Measurements from ENCODE around the gene IGSF3.
A peak's percentile ranks its signal among the peaks of the same experiment; 100 is the strongest.

Gene IGSF3

GRCh38 chr1:116546354-116546977 lies 121.1 kb downstream of the IGSF3 start:
- DNase-seq (ENCODE audit: extremely low spot score): no peak
- ChIA-PET CTCF (interaction anchor here (4.2 kb wide), 1 partner anchor 11 kb away, joined by 29 read pairs; no protein-coding TSS in a partner anchor), POLR2A (no interaction called here)
- no peak for TF ChIP-seq CTCF (IDR thresholded peaks at IDR 0.05; ENCODE audit: control extremely low read depth, extremely low read depth, low read depth, missing control alignments)

- ChIA-PET CTCF (interaction anchor here (4.2 kb wide), 1 partner anchor 13 kb away, joined by 29 read pairs; no protein-coding TSS in a partner anchor), POLR2A (interaction anchor here (1.8 kb wide), 1 partner anchor 24 kb away, joined by 4 read pairs; no protein-coding TSS in a partner anchor)
- DNase-seq (ENCODE audit: extremely low spot score): no peak
- no peak for TF ChIP-seq CTCF (IDR thresholded peaks at IDR 0.05; ENCODE audit: control extremely low read depth, extremely low read depth, low read depth, missing control alignments)
Measured at GRCh38 chr1:116545359-116545705, 122.2 kb downstream of the IGSF3 start.

- no peak for DNase-seq (ENCODE audit: extremely low spot score)
- ChIA-PET CTCF (interaction anchor here (1.0 to 4.2 kb wide), 5 partner anchors 10 to 406 kb away, joined by 3 to 29 read pairs (median 4); no protein-coding TSS in a partner anchor), POLR2A (interaction anchor here (1.0 to 1.8 kb wide), 3 partner anchors 9 to 29 kb away, joined by 3 to 4 read pairs (median 3); no protein-coding TSS in a partner anchor)
- no peak for TF ChIP-seq CTCF (IDR thresholded peaks at IDR 0.05; ENCODE audit: control extremely low read depth, extremely low read depth, low read depth, missing control alignments)
Measured at GRCh38 chr1:116544588-116545358, 122.8 kb downstream of the IGSF3 start.

- CTCF ChIA-PET: interaction anchor here (1.0 to 3.0 kb wide), 3 partner anchors 17 to 37 kb away, joined by 3 to 13 read pairs (median 7); no protein-coding TSS in a partner anchor
- no peak for TF ChIP-seq CTCF (IDR thresholded peaks at IDR 0.05; ENCODE audit: control extremely low read depth, extremely low read depth, low read depth, missing control alignments)
- peak; percentile 56 for DNase-seq (ENCODE audit: extremely low spot score)
- POLR2A ChIA-PET: interaction anchor here (0.7 to 1.5 kb wide), 4 partner anchors 12 to 180 kb away, joined by 3 to 4 read pairs (median 3); no protein-coding TSS in a partner anchor
Measured at GRCh38 chr1:116540088-116540487, 127.4 kb downstream of the IGSF3 start.

- DNase-seq (ENCODE audit: extremely low spot score): no peak
- no peak for TF ChIP-seq CTCF (IDR thresholded peaks at IDR 0.05; ENCODE audit: control extremely low read depth, extremely low read depth, low read depth, missing control alignments)
- ChIA-PET POLR2A (no interaction called here), CTCF (interaction anchor here (0.9 to 1.3 kb wide), 4 partner anchors 10 to 40 kb away, joined by 4 to 7 read pairs (median 4); no protein-coding TSS in a partner anchor)
Measured at GRCh38 chr1:116538544-116538943, 129.0 kb downstream of the IGSF3 start.

- CTCF ChIA-PET: interaction anchor here (0.9 to 1.3 kb wide), 4 partner anchors 9 to 39 kb away, joined by 4 to 7 read pairs (median 4); no protein-coding TSS in a partner anchor
- no peak for TF ChIP-seq CTCF (IDR thresholded peaks at IDR 0.05; ENCODE audit: control extremely low read depth, extremely low read depth, low read depth, missing control alignments)
Measured at GRCh38 chr1:116537898-116538297, 129.6 kb downstream of the IGSF3 start.

More at GRCh38 chr1:116537898-116538297, 129.6 kb downstream of the IGSF3 start:
- POLR2A ChIA-PET: no interaction called here
- DNase-seq (ENCODE audit: extremely low spot score): no peak
